Lung (tissue), 12 donors: ENCODE data around the gene DAB1. TPM values are rescaled to one million over a fixed set of nuclear protein-coding genes. Genes with fewer than 3 reads are reported as not detected.

Experiments used
- ATAC-seq: fragments of 200-7000 bp; cut with Tn5 transposase; one replicate; pipeline ENCODE4 v1.9.1; 2020; ENCODE audit warnings: moderate number of reproducible peaks; ENCODE audit not compliant: insufficient read depth, low FRiP score
- DNase-seq, 3 donors: peaks; one replicate each; pipeline ENCODE4 v3.0.0-alpha.2; 2013 to 2017
- H3K27ac ChIP-seq, 2 donors: one replicate each; pipeline ENCODE4 v1.5.1; 2013; ENCODE audit warnings: mild to moderate bottlenecking in 2 of 2, moderate library complexity in 2 of 2, control low read depth in 1 of 2, inconsistent platforms in 1 of 2, low read depth in 1 of 2, low read length in 1 of 2
- H3K27me3 ChIP-seq, 3 donors: one replicate each; pipeline ENCODE4 v1.5.1; 2013; ENCODE audit warnings: low read length in 2 of 3; ENCODE audit not compliant: control insufficient read depth in 3 of 3, insufficient read depth in 3 of 3
- H3K36me3 ChIP-seq, 4 donors: one replicate each; pipeline ENCODE4 v1.5.1; 2013; ENCODE audit warnings: low read length in 4 of 4, mild to moderate bottlenecking in 1 of 4, moderate library complexity in 1 of 4; ENCODE audit not compliant: control insufficient read depth in 4 of 4, insufficient read depth in 4 of 4
- H3K4me1 ChIP-seq, 5 donors: one replicate each; pipeline ENCODE4 v1.5.1; 2013; ENCODE audit warnings: low read length in 5 of 5, mild to moderate bottlenecking in 2 of 5, moderate library complexity in 1 of 5; ENCODE audit not compliant: control insufficient read depth in 5 of 5, insufficient read depth in 5 of 5
- H3K4me3 ChIP-seq: one replicate; pipeline ENCODE4 v1.5.1; 2013; ENCODE audit warnings: mild to moderate bottlenecking, control low read depth, moderate library complexity
- H3K9ac ChIP-seq, 2 donors: one replicate each; pipeline ENCODE4 v1.5.1; 2013; ENCODE audit warnings: low read length in 2 of 2, control low read depth in 1 of 2; ENCODE audit not compliant: insufficient read depth in 1 of 2
- H3K9me3 ChIP-seq, 4 donors: one replicate each; pipeline ENCODE4 v1.5.1; 2013; ENCODE audit warnings: low read length in 3 of 4, mild to moderate bottlenecking in 1 of 4, moderate library complexity in 1 of 4; ENCODE audit not compliant: control insufficient read depth in 4 of 4, insufficient read depth in 3 of 4
- CTCF ChIP-seq: IDR thresholded peaks from 2 replicates; pipeline ENCODE4 v1.5.1; 2012; ENCODE audit warnings: mild to moderate bottlenecking; ENCODE audit errors: control extremely low read depth, extremely low read depth
- WGBS, 2 donors: extraction: QIAGEN DNeasy Blood & Tissue Kit; methylation state at CpG; one replicate each; pipeline ENCODE4 v1.1.7; 2013; 5-methylcytosine and 5-hydroxymethylcytosine counted together
- polyA plus RNA-seq, 2 donors: library from polyadenylated mRNA; stranded (reverse); fragments of 200-250 nt; gene quantifications; one replicate each; pipeline ENCODE4 v1.2.1, GENCODE V29; 2013
- total RNA-seq, 2 donors: library from RNA; depleted of rRNA in 1 of 2; stranded (reverse); fragments of >200 nt in 1 of 2; gene quantifications; one replicate each; pipeline ENCODE4 v1.2.1, GENCODE V29; 2014 to 2021
- donor health status: control.
- donor health status: control.
- donor health status: Bipolar disorder and iron deficiency.
- donor health status: healthy.
- donor health status: DM: yes; HTN: yes; CAD: no.

Gene DAB1
- total and polyA plus RNA-seq, 4 donors: 0.06 to 0.77 (median 0.10) TPM

- DNase-seq (peak in 2 of 3 donors; percentile 9 to 22), ATAC-seq (no peak)
- no peak for TF ChIP-seq CTCF
- no peaks in the 10 kb centered on the region for H3K9me3 ChIP-seq
- H3K9ac ChIP-seq: no peak overlapping the region
- peaks cover 0 to 4% (median 0%) of the 10 kb centered on the region in 5 donors for H3K4me1 ChIP-seq
- H3K27me3 ChIP-seq: no peaks in the 10 kb centered on the region
- no peaks in the 10 kb centered on the region for H3K36me3 ChIP-seq
- 26 to 52% methylated on average over 3 of the region's 3 CpGs for WGBS, 2 donors
- H3K27ac ChIP-seq: no peak overlapping the region
- H3K4me3 ChIP-seq: no peak overlapping the region
These were observed 40.9 kb upstream of the DAB1 start for GRCh38 chr1:57464756-57465155.

- H3K4me1 ChIP-seq: peaks cover 0 to 4% (median 0%) of the 10 kb centered on the region in 5 donors
- no peak overlapping the region for H3K27ac ChIP-seq
- H3K27me3 ChIP-seq: no peaks in the 10 kb centered on the region
- TF ChIP-seq CTCF: no peak
- no peak for ATAC-seq
- 61 to 99% methylated on average over 3 of the region's 3 CpGs for WGBS, 2 donors
- no peak overlapping the region for H3K9ac ChIP-seq
- no peaks in the 10 kb centered on the region for H3K36me3 ChIP-seq
- no peak for DNase-seq
- H3K9me3 ChIP-seq: no peaks in the 10 kb centered on the region
- no peak overlapping the region for H3K4me3 ChIP-seq
These were observed 39.5 kb upstream of the DAB1 start for GRCh38 chr1:57463343-57463742.

- H3K9ac ChIP-seq: no peak overlapping the region
- H3K4me1 ChIP-seq: peaks cover 0 to 4% (median 0%) of the 10 kb centered on the region in 5 donors
- no peak overlapping the region for H3K4me3 ChIP-seq
- no peak overlapping the region for H3K27ac ChIP-seq
- no peaks in the 10 kb centered on the region for H3K27me3 ChIP-seq
- no peaks in the 10 kb centered on the region for H3K36me3 ChIP-seq
- no peak for TF ChIP-seq CTCF
- DNase-seq: peak in 2 of 3 donors; percentile 5 to 11
- ATAC-seq: peak; percentile 19
- no peaks in the 10 kb centered on the region for H3K9me3 ChIP-seq
- WGBS, 2 donors: 75 to 84% methylated on average over 2 of the region's 2 CpGs
These were observed 37.5 kb upstream of the DAB1 start for GRCh38 chr1:57461405-57461804.

GRCh38 chr1:57451516-57451915 lies 27.7 kb upstream of the DAB1 start:
- DNase-seq: no peak
- Histone ChIP-seq H3K4me1 (no peaks in the 10 kb centered on the region), H3K4me3 (no peak overlapping the region), H3K9ac (no peak overlapping the region), H3K9me3 (no peaks in the 10 kb centered on the region), H3K27ac (no peak overlapping the region), H3K36me3 (no peaks in the 10 kb centered on the region), H3K27me3 (no peaks in the 10 kb centered on the region)
- ATAC-seq: no peak
- WGBS, 2 donors: 71 to 75% methylated on average over 5 of the region's 5 CpGs
- TF ChIP-seq CTCF: no peak
